ENCODE measurements around the gene CNTN4.

DNA sequence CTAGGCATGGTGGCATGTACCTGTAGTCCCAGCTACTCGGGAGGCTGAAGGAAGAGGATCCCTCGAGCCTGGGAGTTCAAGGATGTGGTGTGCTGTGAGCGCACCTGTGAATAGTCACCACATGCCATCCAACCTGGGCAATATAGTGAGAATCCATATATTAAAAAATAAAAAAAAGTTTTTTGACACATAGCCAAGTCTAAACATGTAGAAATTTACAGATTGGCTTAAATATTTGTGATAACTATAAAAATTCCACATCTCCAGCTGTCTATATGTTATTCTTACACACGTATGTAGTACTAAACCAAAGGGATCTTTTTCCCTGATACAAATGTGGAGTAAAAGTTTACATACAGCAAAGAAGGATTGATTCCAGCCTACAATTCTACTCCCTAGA, 119.7 kb downstream of the CNTN4 start:
- TF ChIP-seq, protein P1, sequence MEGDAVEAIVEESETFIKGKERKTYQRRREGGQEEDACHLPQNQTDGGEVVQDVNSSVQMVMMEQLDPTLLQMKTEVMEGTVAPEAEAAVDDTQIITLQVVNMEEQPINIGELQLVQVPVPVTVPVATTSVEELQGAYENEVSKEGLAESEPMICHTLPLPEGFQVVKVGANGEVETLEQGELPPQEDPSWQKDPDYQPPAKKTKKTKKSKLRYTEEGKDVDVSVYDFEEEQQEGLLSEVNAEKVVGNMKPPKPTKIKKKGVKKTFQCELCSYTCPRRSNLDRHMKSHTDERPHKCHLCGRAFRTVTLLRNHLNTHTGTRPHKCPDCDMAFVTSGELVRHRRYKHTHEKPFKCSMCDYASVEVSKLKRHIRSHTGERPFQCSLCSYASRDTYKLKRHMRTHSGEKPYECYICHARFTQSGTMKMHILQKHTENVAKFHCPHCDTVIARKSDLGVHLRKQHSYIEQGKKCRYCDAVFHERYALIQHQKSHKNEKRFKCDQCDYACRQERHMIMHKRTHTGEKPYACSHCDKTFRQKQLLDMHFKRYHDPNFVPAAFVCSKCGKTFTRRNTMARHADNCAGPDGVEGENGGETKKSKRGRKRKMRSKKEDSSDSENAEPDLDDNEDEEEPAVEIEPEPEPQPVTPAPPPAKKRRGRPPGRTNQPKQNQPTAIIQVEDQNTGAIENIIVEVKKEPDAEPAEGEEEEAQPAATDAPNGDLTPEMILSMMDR (IDR thresholded peaks at IDR 0.05; ENCODE audit: low read depth, low read length): no peak
- no peak for TF ChIP-seq EZH2phosphoT487 (IDR thresholded peaks at IDR 0.05; ENCODE audit: low read depth)

Measured in OCI-LY3 (cell line).